HepG2 (cell line): Measurements from ENCODE around the gene YIPF3. TPM values are rescaled to one million over a fixed set of nuclear protein-coding genes. Genes with fewer than 3 reads are reported as not detected.

Source experiments
- AGO1 ChIP-seq: fragments of 200-400 bp; formaldehyde crosslinking; IDR thresholded peaks from 2 replicates; pipeline ENCODE4 v1.6.1; 2017; ENCODE audit warnings: mild to moderate bottlenecking, low read depth, low read length, moderate library complexity; ENCODE audit not compliant: poor library complexity, severe bottlenecking
- ARNT2 ChIP-seq: sonication (generic); formaldehyde crosslinking; IDR thresholded peaks from 2 replicates; pipeline ENCODE4 v1.8.0; 2022; ENCODE audit warnings: mild to moderate bottlenecking, low read depth, missing genetic modification reagents, moderate library complexity
- FOSL2 ChIP-seq: sonication (generic); formaldehyde crosslinking; IDR thresholded peaks from 2 replicates; pipeline ENCODE4 v1.4.0; 2020; ENCODE audit warnings: missing genetic modification reagents
- FOXA1 ChIP-seq, 2 experiments: fragments of 450-650 bp in 1 of 2; sonication (generic) in 1 of 2; formaldehyde crosslinking in 1 of 2; IDR thresholded peaks; 2 replicates each; pipeline versions ENCODE4 v1.4.0 to v1.6.1; 2016 to 2020; ENCODE audit warnings: missing genetic modification reagents in 1 of 2
- FOXJ3 ChIP-seq: sonication (generic); formaldehyde crosslinking; IDR thresholded peaks from 2 replicates; pipeline ENCODE4 v1.4.0; 2020; ENCODE audit warnings: missing genetic modification reagents, mild to moderate bottlenecking, borderline replicate concordance
- FOXK1 ChIP-seq: sonication (generic); formaldehyde crosslinking; IDR thresholded peaks from 2 replicates; pipeline ENCODE4 v1.4.0; 2020; ENCODE audit warnings: low read depth, missing genetic modification reagents, borderline replicate concordance
- JARID2 ChIP-seq: sonication (generic); formaldehyde crosslinking; IDR thresholded peaks from 2 replicates; pipeline ENCODE4 v1.8.1; 2023; ENCODE audit warnings: missing genetic modification reagents, inconsistent platforms; ENCODE audit not compliant: insufficient replicate concordance
- KLF12 ChIP-seq: sonication (generic); formaldehyde crosslinking; IDR thresholded peaks from 2 replicates; pipeline ENCODE4 v1.4.0; 2020; ENCODE audit warnings: missing genetic modification reagents, borderline replicate concordance
- NCOA1 ChIP-seq: sonication (generic); formaldehyde crosslinking; IDR thresholded peaks from 2 replicates; pipeline ENCODE4 v1.9.0; 2021; ENCODE audit warnings: missing genetic modification reagents
- NFE2L1 ChIP-seq: sonication (generic); formaldehyde crosslinking; IDR thresholded peaks from 2 replicates; pipeline ENCODE4 v1.4.0; 2020; ENCODE audit warnings: missing genetic modification reagents, mild to moderate bottlenecking, borderline replicate concordance
- PLRG1 ChIP-seq: fragments of 450-650 bp; conservative IDR thresholded peaks from 2 replicates; pipeline ENCODE4 v1.6.1; 2016
- RFXANK ChIP-seq: IDR thresholded peaks from 2 replicates; pipeline ENCODE4 v1.6.1; 2016
- SMARCE1 ChIP-seq: fragments of 450-650 bp; IDR thresholded peaks from 2 replicates; pipeline ENCODE4 v1.6.1; 2017; ENCODE audit warnings: borderline replicate concordance
- SMC3 ChIP-seq: IDR thresholded peaks from 2 replicates; pipeline ENCODE4 v1.6.1; 2011; ENCODE audit warnings: low read length, improper control_type of control experiment
- SPEN ChIP-seq: sonication (generic); formaldehyde crosslinking; IDR thresholded peaks from 2 replicates; pipeline ENCODE4 v1.5.1; 2020; ENCODE audit warnings: low read depth, mild to moderate bottlenecking, missing genetic modification reagents
- ZBTB44 ChIP-seq: sonication (generic); formaldehyde crosslinking; IDR thresholded peaks from 2 replicates; pipeline ENCODE4 v1.4.0; 2020; ENCODE audit warnings: missing genetic modification reagents
- ZNF580 ChIP-seq: IDR thresholded peaks from 2 replicates; pipeline ENCODE4 v1.6.1; 2016; ENCODE audit warnings: low read depth, borderline replicate concordance
- polyA plus RNA-seq, 8 experiments: library from polyadenylated mRNA; depleted of rRNA in 3 of 8; stranded (reverse) in 7 of 8; unstranded in 1 of 8; fragments of >200 nt; fragmentation: Illumina TruSeq in 4 of 8; extraction: Trizol in 4 of 8; gene quantifications; 2 replicates each; pipeline versions ENCODE4 v1.2.1 to v1.2.3, GENCODE V29; 2011 to 2016; ENCODE audit warnings: low read depth in 4 of 8, missing spikeins in 1 of 8, mixed read lengths in 1 of 8; ENCODE audit not compliant: insufficient read depth in 1 of 8
- total RNA-seq, 5 experiments: library from RNA; depleted of rRNA; stranded (reverse); fragments of >200 nt; fragmentation: Illumina TruSeq; extraction: Trizol; gene quantifications; 2 replicates each; pipeline ENCODE4 v1.2.3, GENCODE V29; 2016; ENCODE audit warnings: low read depth in 1 of 5
- TF ChIP-seq, protein P1 (sequence below): sonication (generic); formaldehyde crosslinking; IDR thresholded peaks from 2 replicates; pipeline ENCODE4 v1.4.0; 2020; ENCODE audit warnings: missing genetic modification reagents, borderline replicate concordance
- TF ChIP-seq, protein P2 (sequence below): sonication (generic); formaldehyde crosslinking; IDR thresholded peaks from 2 replicates; pipeline ENCODE4 v1.4.0; 2020; ENCODE audit warnings: missing genetic modification reagents, mild to moderate bottlenecking, borderline replicate concordance

Gene YIPF3
- total and polyA plus RNA-seq, 2 of the 13 experiments (the other 11 are each of a cell fraction or from before 2014, with no cell fraction given): 107 to 206 TPM

DNA sequence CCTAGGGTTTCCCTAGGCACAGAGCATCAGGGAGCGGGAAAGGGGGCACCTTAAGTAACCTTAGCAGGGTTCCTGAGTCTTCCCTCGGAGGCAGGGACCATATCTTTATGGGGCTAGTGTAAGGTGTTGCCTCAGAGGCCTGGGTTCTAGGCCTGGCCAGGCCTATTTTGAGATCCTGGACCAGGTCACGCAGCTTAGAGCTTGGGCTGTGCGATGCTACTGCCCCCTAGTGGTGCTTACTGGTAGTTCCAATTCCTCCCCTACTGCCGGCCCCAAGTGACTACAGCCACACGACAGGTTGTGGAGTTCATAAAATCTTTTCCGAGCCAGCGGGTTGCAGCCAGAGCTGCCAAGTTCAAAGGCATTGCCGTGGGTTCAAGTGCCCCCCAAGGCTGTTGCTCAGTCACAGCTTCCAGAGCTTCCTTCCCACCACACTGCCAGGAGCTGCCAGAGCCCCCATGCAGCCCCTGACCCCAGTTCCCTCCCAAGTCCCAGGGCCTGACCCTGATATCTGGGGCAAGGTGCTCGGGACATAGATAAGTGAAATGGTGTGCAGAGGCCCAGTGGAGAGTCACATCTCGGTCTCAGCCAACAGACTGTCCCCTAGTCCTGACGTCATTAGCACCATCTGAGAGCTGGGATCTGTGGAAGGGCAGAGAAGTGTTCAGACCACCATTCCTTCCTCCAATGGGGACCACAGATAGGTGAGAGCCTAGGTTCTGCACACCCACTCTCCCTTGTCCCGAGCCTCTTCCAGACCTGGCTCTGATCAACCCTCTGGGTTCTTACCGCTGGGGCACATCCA is 9.9 kb downstream of the YIPF3 start (continued):
- TF ChIP-seq ZNF580 (CRISPR knock-in tag) (peak; percentile 83), KLF12 (CRISPR knock-in tag) (no peak), SMC3 (peak; percentile 88), PLRG1 (no peak), FOXA1 (IDR thresholded peaks at IDR 0.05) (no peak), FOXA1 (CRISPR knock-in tag; IDR thresholded peaks at IDR 0.05) (no peak), SMARCE1 (no peak), FOXK1 (0 out of 2 replicates have a peak, but pooled peaks have one; percentile 13), FOSL2 (CRISPR knock-in tag) (no peak), SPEN (CRISPR knock-in tag) (no peak), AGO1 (no peak), NFE2L1 (CRISPR knock-in tag) (no peak), RFXANK (CRISPR knock-in tag) (0 out of 2 replicates have a peak, but pooled peaks have one; percentile 34), JARID2 (CRISPR knock-in tag) (no peak), NCOA1 (CRISPR knock-in tag) (0 out of 2 replicates have a peak, but pooled peaks have one; percentile 35), FOXJ3 (no peak), ZBTB44 (CRISPR knock-in tag) (no peak), ARNT2 (CRISPR knock-in tag) (no peak; the same call in 1 of the 2 replicates)
- TF ChIP-seq, protein P1, sequence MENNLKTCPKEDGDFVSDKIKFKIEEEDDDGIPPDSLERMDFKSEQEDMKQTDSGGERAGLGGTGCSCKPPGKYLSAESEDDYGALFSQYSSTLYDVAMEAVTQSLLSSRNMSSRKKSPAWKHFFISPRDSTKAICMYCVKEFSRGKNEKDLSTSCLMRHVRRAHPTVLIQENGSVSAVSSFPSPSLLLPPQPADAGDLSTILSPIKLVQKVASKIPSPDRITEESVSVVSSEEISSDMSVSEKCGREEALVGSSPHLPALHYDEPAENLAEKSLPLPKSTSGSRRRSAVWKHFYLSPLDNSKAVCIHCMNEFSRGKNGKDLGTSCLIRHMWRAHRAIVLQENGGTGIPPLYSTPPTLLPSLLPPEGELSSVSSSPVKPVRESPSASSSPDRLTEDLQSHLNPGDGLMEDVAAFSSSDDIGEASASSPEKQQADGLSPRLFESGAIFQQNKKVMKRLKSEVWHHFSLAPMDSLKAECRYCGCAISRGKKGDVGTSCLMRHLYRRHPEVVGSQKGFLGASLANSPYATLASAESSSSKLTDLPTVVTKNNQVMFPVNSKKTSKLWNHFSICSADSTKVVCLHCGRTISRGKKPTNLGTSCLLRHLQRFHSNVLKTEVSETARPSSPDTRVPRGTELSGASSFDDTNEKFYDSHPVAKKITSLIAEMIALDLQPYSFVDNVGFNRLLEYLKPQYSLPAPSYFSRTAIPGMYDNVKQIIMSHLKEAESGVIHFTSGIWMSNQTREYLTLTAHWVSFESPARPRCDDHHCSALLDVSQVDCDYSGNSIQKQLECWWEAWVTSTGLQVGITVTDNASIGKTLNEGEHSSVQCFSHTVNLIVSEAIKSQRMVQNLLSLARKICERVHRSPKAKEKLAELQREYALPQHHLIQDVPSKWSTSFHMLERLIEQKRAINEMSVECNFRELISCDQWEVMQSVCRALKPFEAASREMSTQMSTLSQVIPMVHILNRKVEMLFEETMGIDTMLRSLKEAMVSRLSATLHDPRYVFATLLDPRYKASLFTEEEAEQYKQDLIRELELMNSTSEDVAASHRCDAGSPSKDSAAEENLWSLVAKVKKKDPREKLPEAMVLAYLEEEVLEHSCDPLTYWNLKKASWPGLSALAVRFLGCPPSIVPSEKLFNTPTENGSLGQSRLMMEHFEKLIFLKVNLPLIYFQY (CRISPR knock-in tag): no peak
- TF ChIP-seq, protein P2, sequence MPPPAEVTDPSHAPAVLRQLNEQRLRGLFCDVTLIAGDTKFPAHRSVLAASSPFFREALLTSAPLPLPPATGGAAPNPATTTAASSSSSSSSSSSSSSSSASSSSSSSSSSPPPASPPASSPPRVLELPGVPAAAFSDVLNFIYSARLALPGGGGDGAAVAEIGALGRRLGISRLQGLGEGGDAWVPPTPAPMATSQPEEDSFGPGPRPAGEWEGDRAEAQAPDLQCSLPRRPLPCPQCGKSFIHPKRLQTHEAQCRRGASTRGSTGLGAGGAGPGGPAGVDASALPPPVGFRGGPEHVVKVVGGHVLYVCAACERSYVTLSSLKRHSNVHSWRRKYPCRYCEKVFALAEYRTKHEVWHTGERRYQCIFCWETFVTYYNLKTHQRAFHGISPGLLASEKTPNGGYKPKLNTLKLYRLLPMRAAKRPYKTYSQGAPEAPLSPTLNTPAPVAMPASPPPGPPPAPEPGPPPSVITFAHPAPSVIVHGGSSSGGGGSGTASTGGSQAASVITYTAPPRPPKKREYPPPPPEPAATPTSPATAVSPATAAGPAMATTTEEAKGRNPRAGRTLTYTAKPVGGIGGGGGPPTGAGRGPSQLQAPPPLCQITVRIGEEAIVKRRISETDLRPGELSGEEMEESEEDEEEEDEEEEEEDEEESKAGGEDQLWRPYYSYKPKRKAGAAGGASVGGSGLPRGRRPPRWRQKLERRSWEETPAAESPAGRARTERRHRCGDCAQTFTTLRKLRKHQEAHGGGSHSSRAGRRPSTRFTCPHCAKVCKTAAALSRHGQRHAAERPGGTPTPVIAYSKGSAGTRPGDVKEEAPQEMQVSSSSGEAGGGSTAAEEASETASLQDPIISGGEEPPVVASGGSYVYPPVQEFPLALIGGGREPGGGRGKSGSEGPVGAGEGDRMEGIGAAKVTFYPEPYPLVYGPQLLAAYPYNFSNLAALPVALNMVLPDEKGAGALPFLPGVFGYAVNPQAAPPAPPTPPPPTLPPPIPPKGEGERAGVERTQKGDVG: peak; percentile 30; the same call in 1 of the 2 replicates
